HTR-8/SVneo (cell line): ENCODE results near the gene KYNU.
"Not testable (repeated sequence)": the region's sequence is repeated elsewhere in the genome, so short reads cannot be mapped to it uniquely, and the experiment has no call there.

ENCODE experiments used
- DNase-seq: peaks from one replicate; pipeline ENCODE4 v3.0.0; 2011; ENCODE audit warnings: low spot score, mixed read lengths; ENCODE audit not compliant: insufficient read length
- FAIRE-seq: peaks from 2 replicates; lab custom pipeline; 2011; peaks lifted over from hg19 to GRCh38; lab: Jason Lieb, UNC

KYNU gene

GRCh38 chr2:142877216-142877838 is at the start of gene KYNU:
KYNU (plus strand) TSS chr2:142877664; CDS start chr2:142885368, 7,704 bp downstream.
- DNase-seq = no peak
- FAIRE-seq = no peak

- FAIRE-seq (no peak), DNase-seq (peak; percentile 13)
Observed at GRCh38 chr2:142834021-142834420, 43.4 kb upstream of the KYNU start.

- FAIRE-seq = no peak
- DNase-seq = no peak
Observed at GRCh38 chr2:142840436-142840835, 37.0 kb upstream of the KYNU start.

- DNase-seq (no peak), FAIRE-seq (no peak)
Observed at GRCh38 chr2:142841788-142842187, 35.7 kb upstream of the KYNU start.

GRCh38 chr2:142842369-142842768 is 35.1 kb upstream of the KYNU start:
- FAIRE-seq (no peak), DNase-seq (no peak)

GRCh38 chr2:142843731-142844130 is 33.7 kb upstream of the KYNU start:
- FAIRE-seq (no peak), DNase-seq (no peak)

- DNase-seq = no peak
- FAIRE-seq = no peak
Observed at GRCh38 chr2:142848023-142848606, 29.3 kb upstream of the KYNU start.

- FAIRE-seq = peak; percentile 4
- DNase-seq = peak; percentile 18
Observed at GRCh38 chr2:142849820-142850219, 27.6 kb upstream of the KYNU start.

- no peak for DNase-seq
- FAIRE-seq = no peak
Observed at GRCh38 chr2:142853912-142854311, 23.6 kb upstream of the KYNU start.

- DNase-seq = no peak
- no peak for FAIRE-seq
Observed at GRCh38 chr2:142857256-142858164, 20.0 kb upstream of the KYNU start.

- FAIRE-seq = no peak
- no peak for DNase-seq
Observed at GRCh38 chr2:142858961-142859360, 18.5 kb upstream of the KYNU start.

GRCh38 chr2:142862299-142862698 is 15.2 kb upstream of the KYNU start:
- FAIRE-seq = no peak
- no peak for DNase-seq

GRCh38 chr2:142862847-142863246 is 14.6 kb upstream of the KYNU start:
- FAIRE-seq = no peak
- no peak for DNase-seq

- DNase-seq = no peak
- no peak for FAIRE-seq
Observed at GRCh38 chr2:142863485-142863961, 13.9 kb upstream of the KYNU start.

GRCh38 chr2:142864605-142865004 is 12.9 kb upstream of the KYNU start:
- DNase-seq, FAIRE-seq: not testable (repeated sequence)

GRCh38 chr2:142865924-142866323 is 11.5 kb upstream of the KYNU start:
- DNase-seq (no peak), FAIRE-seq (no peak)

- no peak for DNase-seq
- FAIRE-seq = no peak
Observed at GRCh38 chr2:142866426-142866825, 11.0 kb upstream of the KYNU start.

- DNase-seq (no peak), FAIRE-seq (no peak)
Observed at GRCh38 chr2:142867136-142867535, 10.3 kb upstream of the KYNU start.

- no peak for FAIRE-seq
Observed at GRCh38 chr2:142868229-142868762, 9.2 kb upstream of the KYNU start.

GRCh38 chr2:142869065-142869460 is 8.4 kb upstream of the KYNU start:
- not testable (repeated sequence) for DNase-seq, FAIRE-seq

More at GRCh38 chr2:142868229-142868762, 9.2 kb upstream of the KYNU start:
- no peak for DNase-seq
